Neutrophil (primary cell): Measurements from ENCODE around the gene NFIB.

Experiments
- H3K27ac ChIP-seq: fragments of 200-600 bp; sonication (generic); 2 replicates; pipeline ENCODE4 v1.5.1; 2016; ENCODE audit warnings: mild to moderate bottlenecking, moderate library complexity
- H3K27me3 ChIP-seq: fragments of 200-600 bp; sonication (generic); 2 replicates; pipeline ENCODE4 v1.6.0; 2016; ENCODE audit warnings: mild to moderate bottlenecking
- H3K36me3 ChIP-seq: fragments of 200-600 bp; sonication (generic); 2 replicates; pipeline ENCODE4 v1.5.1; 2017
- H3K4me1 ChIP-seq, 2 experiments: fragments of 200-600 bp in 1 of 2; sonication (generic) in 1 of 2; 1 replicate in 1 of 2; 2 replicates in 1 of 2; pipeline versions ENCODE4 v1.5.1 to v1.6.1; 2013 to 2016; ENCODE audit warnings: low read depth in 1 of 2, low read length in 1 of 2, mild to moderate bottlenecking in 1 of 2, moderate library complexity in 1 of 2; ENCODE audit not compliant: control insufficient read depth in 1 of 2, insufficient read depth in 1 of 2
- H3K4me3 ChIP-seq, 2 experiments: fragments of 200-600 bp in 1 of 2; sonication (generic) in 1 of 2; 1 replicate in 1 of 2; 2 replicates in 1 of 2; pipeline ENCODE4 v1.5.1; 2013 to 2016; ENCODE audit warnings: low read depth in 1 of 2, low read length in 1 of 2, mild to moderate bottlenecking in 1 of 2, moderate library complexity in 1 of 2
- H3K9me3 ChIP-seq: fragments of 200-600 bp; sonication (generic); 2 replicates; pipeline ENCODE4 v1.5.1; 2016
- TF ChIP-seq, protein P1 (sequence below): fragments of 200-600 bp; sonication (generic); IDR thresholded peaks from 2 replicates; pipeline ENCODE4 v1.5.1; 2016; ENCODE audit warnings: antibody characterized with exemption

The NFIB gene

DNA sequence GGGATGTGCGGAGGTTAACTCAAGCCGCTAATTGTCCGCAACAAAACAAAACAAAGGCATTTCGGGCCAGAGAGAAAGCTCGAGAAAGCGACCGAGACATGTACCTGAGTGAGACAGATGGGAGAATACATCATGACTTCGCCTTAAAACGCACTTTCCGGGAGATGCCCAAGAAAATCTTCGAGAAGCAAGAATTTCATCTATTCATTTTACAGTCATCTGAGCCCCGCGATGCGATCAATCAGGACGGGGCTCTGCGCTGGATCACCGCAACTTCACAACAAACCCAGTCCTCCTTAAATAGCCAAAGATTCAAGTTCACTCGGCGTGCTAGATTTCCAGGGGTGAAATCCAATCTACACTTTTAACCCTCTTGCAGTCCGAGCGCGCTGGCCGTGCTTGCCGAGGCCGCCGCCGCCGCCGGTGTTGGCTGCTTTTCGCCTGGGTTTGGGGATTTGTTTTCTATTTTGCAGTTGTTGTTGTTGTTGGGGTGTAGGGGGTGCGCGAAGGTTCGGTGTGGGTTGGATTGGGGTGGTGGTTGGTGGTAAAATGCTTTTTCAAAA lies 482 bp downstream of the NFIB start:
- Histone ChIP-seq H3K36me3 (no peaks in the 10 kb centered on the region), H3K4me1 (peaks cover 2 to 14% of the 10 kb centered on the region in 2 experiments), H3K9me3 (no peaks in the 10 kb centered on the region), H3K27ac (no peak overlapping the region), H3K4me3 (no peak overlapping the region), H3K27me3 (peaks cover 100% of the 10 kb centered on the region)
- TF ChIP-seq, protein P1, sequence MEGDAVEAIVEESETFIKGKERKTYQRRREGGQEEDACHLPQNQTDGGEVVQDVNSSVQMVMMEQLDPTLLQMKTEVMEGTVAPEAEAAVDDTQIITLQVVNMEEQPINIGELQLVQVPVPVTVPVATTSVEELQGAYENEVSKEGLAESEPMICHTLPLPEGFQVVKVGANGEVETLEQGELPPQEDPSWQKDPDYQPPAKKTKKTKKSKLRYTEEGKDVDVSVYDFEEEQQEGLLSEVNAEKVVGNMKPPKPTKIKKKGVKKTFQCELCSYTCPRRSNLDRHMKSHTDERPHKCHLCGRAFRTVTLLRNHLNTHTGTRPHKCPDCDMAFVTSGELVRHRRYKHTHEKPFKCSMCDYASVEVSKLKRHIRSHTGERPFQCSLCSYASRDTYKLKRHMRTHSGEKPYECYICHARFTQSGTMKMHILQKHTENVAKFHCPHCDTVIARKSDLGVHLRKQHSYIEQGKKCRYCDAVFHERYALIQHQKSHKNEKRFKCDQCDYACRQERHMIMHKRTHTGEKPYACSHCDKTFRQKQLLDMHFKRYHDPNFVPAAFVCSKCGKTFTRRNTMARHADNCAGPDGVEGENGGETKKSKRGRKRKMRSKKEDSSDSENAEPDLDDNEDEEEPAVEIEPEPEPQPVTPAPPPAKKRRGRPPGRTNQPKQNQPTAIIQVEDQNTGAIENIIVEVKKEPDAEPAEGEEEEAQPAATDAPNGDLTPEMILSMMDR = no peak

GRCh38 chr9:14312719-14313377 lies 1.1 kb downstream of the NFIB start:
- H3K36me3 ChIP-seq = no peaks in the 10 kb centered on the region
- H3K27ac ChIP-seq = no peak overlapping the region
- TF ChIP-seq, protein P1 = no peak
- no peaks in the 10 kb centered on the region for H3K9me3 ChIP-seq
- H3K4me3 ChIP-seq = no peak overlapping the region
- peaks cover 100% of the 10 kb centered on the region for H3K27me3 ChIP-seq
- H3K4me1 ChIP-seq = peaks cover 2 to 14% of the 10 kb centered on the region in 2 experiments

- no peak overlapping the region for H3K27ac ChIP-seq
- H3K36me3 ChIP-seq = no peaks in the 10 kb centered on the region
- TF ChIP-seq, protein P1 = no peak
- no peaks in the 10 kb centered on the region for H3K9me3 ChIP-seq
- no peak overlapping the region for H3K4me3 ChIP-seq
- H3K27me3 ChIP-seq = peaks cover 100% of the 10 kb centered on the region
- peaks cover 2 to 14% of the 10 kb centered on the region in 2 experiments for H3K4me1 ChIP-seq
These were observed 1.8 kb downstream of the NFIB start for GRCh38 chr9:14311956-14312685.

- H3K27ac ChIP-seq = no peak overlapping the region
- peaks cover 100% of the 10 kb centered on the region for H3K27me3 ChIP-seq
- no peak overlapping the region for H3K4me3 ChIP-seq
- H3K36me3 ChIP-seq = no peaks in the 10 kb centered on the region
- no peaks in the 10 kb centered on the region for H3K9me3 ChIP-seq
- TF ChIP-seq, protein P1 = no peak
- peaks cover 2 to 14% of the 10 kb centered on the region in 2 experiments for H3K4me1 ChIP-seq
These were observed 2.6 kb downstream of the NFIB start for GRCh38 chr9:14311171-14311949.

DNA sequence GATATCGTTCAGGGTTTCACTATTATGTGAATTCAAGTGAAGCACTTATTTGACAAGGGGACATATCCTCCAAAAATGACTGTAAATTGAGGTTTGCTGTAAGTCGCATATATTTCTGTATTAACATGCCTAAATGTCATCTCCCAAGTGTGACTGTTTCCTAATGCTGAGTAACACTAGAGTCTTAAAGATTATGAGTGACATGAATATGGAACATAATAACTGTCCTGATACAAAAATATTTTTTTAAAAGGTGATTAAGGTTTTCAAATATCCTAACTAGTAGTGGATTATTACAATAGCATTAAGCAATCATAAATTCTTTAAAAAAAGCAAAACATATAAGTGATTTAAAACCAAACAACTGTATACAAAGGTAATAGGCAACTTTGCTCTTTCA lies 3.6 kb downstream of the NFIB start:
- H3K9me3 ChIP-seq = no peaks in the 10 kb centered on the region
- peaks cover 97% of the 10 kb centered on the region for H3K27me3 ChIP-seq
- peaks cover 0 to 14% of the 10 kb centered on the region in 2 experiments for H3K4me1 ChIP-seq
- H3K4me3 ChIP-seq = no peak overlapping the region
- H3K27ac ChIP-seq = no peak overlapping the region
- no peaks in the 10 kb centered on the region for H3K36me3 ChIP-seq
- TF ChIP-seq, protein P1 = no peak
